ENCODE measurements around the gene JUNB. TPM values are rescaled to one million over a fixed set of nuclear protein-coding genes. Genes with fewer than 3 reads are reported as not detected.

Gene JUNB
- total RNA-seq, 1 experiment from 2014 or later, result 6.6 TPM

Small RNAs within 50 kb of the gene (microRNA-seq; reads per million reads assigned to microRNA genes)
- not detected for gene MIR5684 (ENCODE audit: borderline number of aligned reads)

Other genes starting within 250 kb of the JUNB start
- gene ZNF564, start 240.0 kb upstream of the JUNB start, total RNA-seq (2021), result 8.9 to 11.1 TPM (median 10.7 TPM) in 3 replicates
- gene ZNF490, start 180.7 kb upstream of the JUNB start, total RNA-seq (2021), result 7.3 to 7.7 TPM (median 7.6 TPM) in 3 replicates
- 21.4 to 25.9 TPM (median 23.9 TPM) in 3 replicates for gene ZNF791, start 180.6 kb upstream of the JUNB start, total RNA-seq (2021)
- 69.2 to 73.4 TPM (median 72.0 TPM) in 3 replicates for gene MAN2B1, start 124.7 kb upstream of the JUNB start, total RNA-seq (2021)
- gene WDR83, start 124.7 kb upstream of the JUNB start, total RNA-seq (2021), result 21.8 to 26.3 TPM (median 23.7 TPM) in 3 replicates
- 93.3 to 115 TPM (median 104 TPM) in 3 replicates for gene DHPS, start 109.6 kb upstream of the JUNB start, total RNA-seq (2021)
- not detected in 3 replicates for gene GNG14, start 103.5 kb upstream of the JUNB start, total RNA-seq (2021)
- gene FBXW9, start 94.9 kb upstream of the JUNB start, total RNA-seq (2021), result 13.7 to 16.0 TPM (median 15.2 TPM) in 3 replicates
- 90.9 to 105 TPM (median 94.4 TPM) in 3 replicates for gene TNPO2, start 67.6 kb upstream of the JUNB start, total RNA-seq (2021)
- gene TRIR, start 56.8 kb upstream of the JUNB start, total RNA-seq (2021), result 165 to 172 TPM (median 167 TPM) in 3 replicates
- gene GET3, start 54.0 kb upstream of the JUNB start, total RNA-seq (2021), result 104 to 110 TPM (median 104 TPM) in 3 replicates
- 3.3 to 4.7 TPM (median 4.1 TPM) in 3 replicates for gene BEST2, start 39.7 kb upstream of the JUNB start, total RNA-seq (2021)
- 70.0 to 83.3 TPM (median 81.4 TPM) in 3 replicates for gene HOOK2, start 15.9 kb upstream of the JUNB start, total RNA-seq (2021)
- 378 to 447 TPM (median 447 TPM) in 3 replicates for gene PRDX2, start 10.3 kb downstream of the JUNB start, total RNA-seq (2021)
- gene THSD8, start 10.6 kb downstream of the JUNB start, total RNA-seq (2021), result 30.1 to 50.2 TPM (median 47.0 TPM) in 3 replicates
- gene RNASEH2A, start 15.1 kb downstream of the JUNB start, total RNA-seq (2021), result 71.3 to 78.2 TPM (median 72.9 TPM) in 3 replicates
- 2.4 to 3.8 TPM (median 3.1 TPM) in 3 replicates for gene RTBDN, start 43.1 kb downstream of the JUNB start, total RNA-seq (2021)
- 24.3 to 28.4 TPM (median 27.3 TPM) in 3 replicates for gene MAST1, start 47.0 kb downstream of the JUNB start, total RNA-seq (2021)
- 31.7 to 35.7 TPM (median 33.4 TPM) in 3 replicates for gene DNASE2, start 90.0 kb downstream of the JUNB start, total RNA-seq (2021)
- gene KLF1, start 95.7 kb downstream of the JUNB start, total RNA-seq (2021), result 0.32 to 0.89 TPM (median 0.72 TPM) in 3 replicates
- 58.6 to 69.0 TPM (median 59.8 TPM) in 3 replicates for gene GCDH, start 99.7 kb downstream of the JUNB start, total RNA-seq (2021)
- 1.1 to 2.2 TPM (median 1.9 TPM) in 3 replicates for gene SYCE2, start 127.8 kb downstream of the JUNB start, total RNA-seq (2021)
- 103 to 108 TPM (median 106 TPM) in 3 replicates for gene FARSA, start 142.2 kb downstream of the JUNB start, total RNA-seq (2021)
- gene CALR, start 147.1 kb downstream of the JUNB start, total RNA-seq (2021), result 977 to 1,088 TPM (median 978 TPM) in 3 replicates
- gene RAD23A, start 154.4 kb downstream of the JUNB start, total RNA-seq (2021), result 84.3 to 96.6 TPM (median 96.2 TPM) in 3 replicates
- gene GADD45GIP1, start 165.7 kb downstream of the JUNB start, total RNA-seq (2021), result 54.4 to 57.9 TPM (median 56.1 TPM) in 3 replicates
- gene DAND5, start 178.1 kb downstream of the JUNB start, total RNA-seq (2021), result 0.18 to 0.23 TPM (median 0.22 TPM) in 3 replicates
- 0.44 to 1.5 TPM (median 1.4 TPM) in 3 replicates for gene NFIX, start 204.0 kb downstream of the JUNB start, total RNA-seq (2021)

Data from WTC11 (cell line).